NCI-H345 treated with DMSO at 0.1 percent for 48 hours (cell line): ENCODE results near the gene ANKRD34A.

Experiments
- DNase-seq: peaks from one replicate; lab custom pipeline; 2025; ENCODE audit not compliant: unreplicated experiment; lab: John Stamatoyannopoulos, UW

The ANKRD34A gene

GRCh38 chr1:145964328-145965118, at the start of gene ANKRD34A, which contains the start of gene POLR3GL:
TSS of gene ANKRD34A (minus strand) at chr1:145964575. CDS start at chr1:145961759, 2,816 bp downstream.
TSS of gene POLR3GL (plus strand) at chr1:145964690. CDS start at chr1:145974866, 10,176 bp downstream.
- peak; percentile 99 for DNase-seq

- no peak for DNase-seq
Measured at GRCh38 chr1:146013559-146013922, 49.2 kb upstream of the ANKRD34A start.

GRCh38 chr1:146012703-146013558, 48.6 kb upstream of the ANKRD34A start:
- peak; percentile 87 for DNase-seq

GRCh38 chr1:146010126-146010738, 45.9 kb upstream of the ANKRD34A start:
- DNase-seq: no peak

GRCh38 chr1:146007489-146008133, 43.2 kb upstream of the ANKRD34A start:
- no peak for DNase-seq

- no peak for DNase-seq
Measured at GRCh38 chr1:146001709-146002108, 37.3 kb upstream of the ANKRD34A start.

- peak; percentile 98 for DNase-seq
Measured at GRCh38 chr1:145999321-146000024, 35.1 kb upstream of the ANKRD34A start.

- peak; percentile 57 for DNase-seq
Measured at GRCh38 chr1:145997718-145998023, 33.3 kb upstream of the ANKRD34A start.

- DNase-seq: peak; percentile 63
Measured at GRCh38 chr1:145997016-145997717, 32.8 kb upstream of the ANKRD34A start.

- DNase-seq: peak; percentile 100
Measured at GRCh38 chr1:145996433-145997015, 32.1 kb upstream of the ANKRD34A start, which contains the start of gene TXNIP. TSS of gene TXNIP (minus strand) at chr1:145996579. CDS start at chr1:145996266, 313 bp downstream.

GRCh38 chr1:145995964-145996432, 31.6 kb upstream of the ANKRD34A start:
- peak; percentile 85 for DNase-seq

- DNase-seq: no peak
Measured at GRCh38 chr1:145995148-145995881, 30.9 kb upstream of the ANKRD34A start.

GRCh38 chr1:145994391-145995120, 30.2 kb upstream of the ANKRD34A start:
- no peak for DNase-seq

- DNase-seq: no peak
Measured at GRCh38 chr1:145993618-145994390, 29.4 kb upstream of the ANKRD34A start.

- DNase-seq: no peak
Measured at GRCh38 chr1:145992958-145993617, 28.7 kb upstream of the ANKRD34A start.

GRCh38 chr1:145992502-145992936, 28.1 kb upstream of the ANKRD34A start:
- no peak for DNase-seq
